SJCRH30 (cell line): ENCODE measurements around the gene RGS5. TPM values are rescaled to one million over a fixed set of nuclear protein-coding genes. Genes with fewer than 3 reads are reported as not detected.
"Not testable (repeated sequence)": the region's sequence is repeated elsewhere in the genome, so short reads cannot be mapped to it uniquely, and the experiment has no call there.

Experiments
- DNase-seq, 2 experiments: peaks; one replicate each; pipeline ENCODE4 v3.0.0-alpha.2; 2015 to 2020
- H3K27ac ChIP-seq: fragments of 250-450 bp; sonication (Bioruptor Pico); 2 replicates; pipeline ENCODE4 v1.5.1; 2020; ENCODE audit warnings: mild to moderate bottlenecking, moderate library complexity
- H3K27me3 ChIP-seq: fragments of 250-450 bp; sonication (Bioruptor Pico); 2 replicates; pipeline ENCODE4 v1.5.1; 2020; ENCODE audit warnings: mild to moderate bottlenecking, moderate library complexity
- H3K36me3 ChIP-seq: fragments of 250-450 bp; sonication (Bioruptor Pico); 2 replicates; pipeline ENCODE4 v1.5.1; 2020; ENCODE audit warnings: mild to moderate bottlenecking, moderate library complexity
- H3K4me1 ChIP-seq: fragments of 250-450 bp; sonication (Bioruptor Pico); 2 replicates; pipeline ENCODE4 v1.5.1; 2020; ENCODE audit warnings: mild to moderate bottlenecking, moderate library complexity
- H3K4me3 ChIP-seq: fragments of 250-450 bp; sonication (Bioruptor Pico); 2 replicates; pipeline ENCODE4 v1.5.1; 2020; ENCODE audit warnings: mild to moderate bottlenecking, moderate library complexity
- H3K9me3 ChIP-seq: fragments of 250-450 bp; sonication (Bioruptor Pico); replicated peaks from 2 replicates; pipeline ENCODE4 v1.5.1; 2020; ENCODE audit warnings: mild to moderate bottlenecking, moderate library complexity
- total RNA-seq: library from RNA; depleted of rRNA; stranded (reverse); fragments of >200 nt; shearing (Covaris generic); gene quantifications from 2 replicates; pipeline ENCODE4 v1.2.3, GENCODE V29; 2014; rRNA removed

The RGS5 gene
- total RNA-seq, result 1.9 and 2.3 TPM in 2 replicates

GRCh38 chr1:163202833-163203451 is at the start of gene RGS5:
TSS of gene RGS5 (minus strand) at chr1:163202916. CDS start at chr1:163202835, 81 bp downstream.
- Histone ChIP-seq H3K27me3 (no peaks in the 10 kb centered on the region), H3K9me3 (no peaks in the 10 kb centered on the region), H3K4me1 (no peaks in the 10 kb centered on the region), H3K27ac (no peak within 1 kb of the TSS), H3K36me3 (no peaks in the 10 kb centered on the region), H3K4me3 (no peak within 1 kb of the TSS)
- no peak for DNase-seq

- Histone ChIP-seq H3K9me3 (no peaks in the 10 kb centered on the region), H3K4me3 (no peak overlapping the region), H3K4me1 (no peaks in the 10 kb centered on the region), H3K36me3 (no peaks in the 10 kb centered on the region), H3K27ac (no peak overlapping the region), H3K27me3 (no peaks in the 10 kb centered on the region)
- DNase-seq, result no peak
Observed at GRCh38 chr1:163250382-163250974, 47.8 kb upstream of the RGS5 start.

GRCh38 chr1:163248064-163248463 is 45.3 kb upstream of the RGS5 start:
- H3K36me3 ChIP-seq, result no peaks in the 10 kb centered on the region

GRCh38 chr1:163244648-163245047 is 41.9 kb upstream of the RGS5 start:
- H3K4me1 ChIP-seq, H3K27ac ChIP-seq, DNase-seq, H3K9me3 ChIP-seq, H3K27me3 ChIP-seq, H3K36me3 ChIP-seq, H3K4me3 ChIP-seq: not testable (repeated sequence)

More at GRCh38 chr1:163248064-163248463, 45.3 kb upstream of the RGS5 start:
- H3K4me1 ChIP-seq, result no peaks in the 10 kb centered on the region
- no peak for DNase-seq
- no peaks in the 10 kb centered on the region for H3K27me3 ChIP-seq
- no peaks in the 10 kb centered on the region for H3K9me3 ChIP-seq
- no peak overlapping the region for H3K4me3 ChIP-seq
- no peak overlapping the region for H3K27ac ChIP-seq

GRCh38 chr1:163241746-163242145 is 39.0 kb upstream of the RGS5 start:
- no peaks in the 10 kb centered on the region for H3K9me3 ChIP-seq

GRCh38 chr1:163240705-163241104 is 38.0 kb upstream of the RGS5 start:
- H3K27ac ChIP-seq, result no peak overlapping the region
- H3K36me3 ChIP-seq, result no peaks in the 10 kb centered on the region
- H3K9me3 ChIP-seq, result no peaks in the 10 kb centered on the region
- no peak for DNase-seq
- H3K27me3 ChIP-seq, result no peaks in the 10 kb centered on the region
- no peak overlapping the region for H3K4me3 ChIP-seq
- H3K4me1 ChIP-seq, result no peaks in the 10 kb centered on the region

More at GRCh38 chr1:163241746-163242145, 39.0 kb upstream of the RGS5 start:
- no peak for DNase-seq
- Histone ChIP-seq H3K36me3 (no peaks in the 10 kb centered on the region), H3K27me3 (no peaks in the 10 kb centered on the region), H3K4me3 (no peak overlapping the region), H3K27ac (no peak overlapping the region), H3K4me1 (no peaks in the 10 kb centered on the region)

GRCh38 chr1:163233643-163234042 is 30.9 kb upstream of the RGS5 start:
- not testable (repeated sequence) for H3K27ac ChIP-seq, DNase-seq, H3K4me3 ChIP-seq, H3K36me3 ChIP-seq, H3K9me3 ChIP-seq, H3K27me3 ChIP-seq, H3K4me1 ChIP-seq

GRCh38 chr1:163231385-163231784 is 28.7 kb upstream of the RGS5 start:
- H3K4me1 ChIP-seq, result no peaks in the 10 kb centered on the region
- H3K27ac ChIP-seq, result no peak overlapping the region
- no peaks in the 10 kb centered on the region for H3K36me3 ChIP-seq
- H3K4me3 ChIP-seq, result no peak overlapping the region
- H3K9me3 ChIP-seq, result no peaks in the 10 kb centered on the region
- H3K27me3 ChIP-seq, result no peaks in the 10 kb centered on the region
- DNase-seq, result no peak

- Histone ChIP-seq H3K9me3 (no peaks in the 10 kb centered on the region), H3K27ac (no peak overlapping the region), H3K36me3 (no peaks in the 10 kb centered on the region), H3K4me1 (no peaks in the 10 kb centered on the region), H3K27me3 (no peaks in the 10 kb centered on the region), H3K4me3 (no peak overlapping the region)
- no peak for DNase-seq
Observed at GRCh38 chr1:163230827-163231226, 28.1 kb upstream of the RGS5 start.

GRCh38 chr1:163228271-163228670 is 25.6 kb upstream of the RGS5 start:
- H3K9me3 ChIP-seq, H3K36me3 ChIP-seq, DNase-seq, H3K4me3 ChIP-seq, H3K4me1 ChIP-seq, H3K27me3 ChIP-seq, H3K27ac ChIP-seq: not testable (repeated sequence)

GRCh38 chr1:163227126-163227525 is 24.4 kb upstream of the RGS5 start:
- H3K4me1 ChIP-seq, result no peaks in the 10 kb centered on the region
- no peak overlapping the region for H3K27ac ChIP-seq
- no peak for DNase-seq
- H3K27me3 ChIP-seq, result no peaks in the 10 kb centered on the region
- H3K9me3 ChIP-seq, result no peaks in the 10 kb centered on the region
- H3K36me3 ChIP-seq, result no peaks in the 10 kb centered on the region
- no peak overlapping the region for H3K4me3 ChIP-seq

GRCh38 chr1:163213626-163214025 is 10.9 kb upstream of the RGS5 start:
- Histone ChIP-seq H3K27me3 (no peaks in the 10 kb centered on the region), H3K4me1 (no peaks in the 10 kb centered on the region), H3K27ac (no peak overlapping the region), H3K9me3 (no peaks in the 10 kb centered on the region), H3K4me3 (no peak overlapping the region), H3K36me3 (no peaks in the 10 kb centered on the region)
- DNase-seq, result no peak

GRCh38 chr1:163211667-163212066 is 9.0 kb upstream of the RGS5 start:
- H3K4me3 ChIP-seq, result no peak overlapping the region
- H3K9me3 ChIP-seq, result no peaks in the 10 kb centered on the region
- H3K4me1 ChIP-seq, result no peaks in the 10 kb centered on the region
- no peaks in the 10 kb centered on the region for H3K36me3 ChIP-seq
- no peak overlapping the region for H3K27ac ChIP-seq
- no peak for DNase-seq
- no peaks in the 10 kb centered on the region for H3K27me3 ChIP-seq

GRCh38 chr1:163205513-163205912 is 2.8 kb upstream of the RGS5 start:
- DNase-seq, result no peak
- no peaks in the 10 kb centered on the region for H3K4me1 ChIP-seq
- no peaks in the 10 kb centered on the region for H3K27me3 ChIP-seq
- H3K27ac ChIP-seq, result no peak overlapping the region
- H3K36me3 ChIP-seq, result no peaks in the 10 kb centered on the region
- no peaks in the 10 kb centered on the region for H3K9me3 ChIP-seq
- no peak overlapping the region for H3K4me3 ChIP-seq

GRCh38 chr1:163203561-163203960 is 845 bp upstream of the RGS5 start:
- no peaks in the 10 kb centered on the region for H3K27me3 ChIP-seq
- H3K4me1 ChIP-seq, result no peaks in the 10 kb centered on the region
- DNase-seq, result no peak
- H3K27ac ChIP-seq, result no peak overlapping the region
- no peak overlapping the region for H3K4me3 ChIP-seq
- no peaks in the 10 kb centered on the region for H3K9me3 ChIP-seq
- H3K36me3 ChIP-seq, result no peaks in the 10 kb centered on the region

- no peak for DNase-seq
- no peaks in the 10 kb centered on the region for H3K27me3 ChIP-seq
- no peak overlapping the region for H3K27ac ChIP-seq
- H3K9me3 ChIP-seq, result no peaks in the 10 kb centered on the region
- H3K4me3 ChIP-seq, result no peak overlapping the region
- no peaks in the 10 kb centered on the region for H3K36me3 ChIP-seq
- H3K4me1 ChIP-seq, result no peaks in the 10 kb centered on the region
Observed at GRCh38 chr1:163201906-163202305, 810 bp downstream of the RGS5 start.
